ENCODE results near the gene MAPK9.

Gene MAPK9

DNA sequence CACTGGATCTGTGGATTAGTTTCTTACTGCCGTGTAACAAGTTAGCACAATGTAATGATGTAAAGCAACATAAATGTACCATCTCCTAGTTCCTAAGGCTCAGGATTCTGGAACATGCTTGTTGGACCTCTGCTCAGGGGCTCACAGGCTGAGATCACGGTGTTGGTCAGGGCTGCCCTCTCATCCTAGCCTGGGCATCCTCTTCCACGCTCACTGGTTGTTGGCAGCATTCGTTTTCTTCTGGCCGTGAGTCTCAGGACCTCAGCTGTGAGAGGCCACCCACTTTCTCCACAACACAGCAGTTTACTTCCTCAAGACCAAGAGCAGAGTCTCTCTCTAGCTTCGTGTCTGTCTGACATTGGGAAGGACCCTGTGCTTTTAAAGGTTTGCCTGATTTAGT, 100.2 kb downstream of the MAPK9 start:
- Histone ChIP-seq H3K27ac (ENCODE audit: low read length) (no peak overlapping the region), H3K27me3 (ENCODE audit: control insufficient read depth, insufficient read depth, low read length) (no peaks in the 10 kb centered on the region), H3K4me3 (ENCODE audit: low read length) (no peak overlapping the region), H3K36me3 (ENCODE audit: control insufficient read depth, insufficient read depth, low read length) (no peaks in the 10 kb centered on the region), H3K4me1 (ENCODE audit: control insufficient read depth, insufficient read depth, low read length) (no peaks in the 10 kb centered on the region), H3K9me3 (ENCODE audit: control insufficient read depth, insufficient read depth, low read length) (no peaks in the 10 kb centered on the region)
- no peak for DNase-seq (ENCODE audit: low read depth, low spot score)
- no CpG with 5 or more reads among the region's 6 CpGs for WGBS (ENCODE audit: insufficient coverage, insufficient read length)

DNA sequence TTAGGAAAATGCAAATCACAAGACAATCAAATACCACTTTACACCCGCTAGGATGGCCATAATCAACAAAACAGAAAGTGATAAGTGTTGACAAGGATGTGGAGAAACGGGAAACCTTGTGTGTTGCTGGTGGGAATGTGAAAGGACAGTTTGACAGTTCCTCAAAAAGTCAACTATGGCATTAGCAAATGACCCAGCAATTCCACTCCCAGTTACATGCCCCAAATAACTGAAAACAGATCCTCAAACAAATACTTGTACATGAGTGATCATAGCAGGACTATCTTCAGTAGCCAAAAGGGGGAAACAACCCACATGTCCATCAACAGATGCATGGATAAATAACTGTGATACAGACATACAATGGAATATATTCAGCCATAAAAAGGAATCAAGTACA, 104.1 kb downstream of the MAPK9 start:
- Histone ChIP-seq H3K27ac (ENCODE audit: low read length) (no peak overlapping the region), H3K4me3 (ENCODE audit: low read length) (no peak overlapping the region), H3K9me3 (ENCODE audit: control insufficient read depth, insufficient read depth, low read length) (no peaks in the 10 kb centered on the region), H3K27me3 (ENCODE audit: control insufficient read depth, insufficient read depth, low read length) (no peaks in the 10 kb centered on the region), H3K36me3 (ENCODE audit: control insufficient read depth, insufficient read depth, low read length) (no peaks in the 10 kb centered on the region), H3K4me1 (ENCODE audit: control insufficient read depth, insufficient read depth, low read length) (no peaks in the 10 kb centered on the region)
- no peak for DNase-seq (ENCODE audit: low read depth, low spot score)
- no CpG with 5 or more reads among the region's 2 CpGs for WGBS (ENCODE audit: insufficient coverage, insufficient read length)
